Prostate gland (tissue), 2 donors: ENCODE results near the gene ADAM10.

Experiments
- CTCF ChIP-seq, 4 experiments: fragments of 200-600 bp in 2 of 4; fragments of 450-650 bp in 2 of 4; sonication (generic) in 2 of 4; IDR thresholded peaks; 1 replicate in 3 of 4; 2 replicates in 1 of 4; pipeline ENCODE4 v1.5.1; 2016 to 2019; ENCODE audit warnings: antibody characterized with exemption in 4 of 4, mild to moderate bottlenecking in 2 of 4, moderate library complexity in 2 of 4
- POLR2A ChIP-seq: fragments of 450-650 bp; IDR thresholded peaks from one replicate; pipeline ENCODE4 v1.6.1; 2016; ENCODE audit warnings: antibody characterized with exemption, mild to moderate bottlenecking
- POLR2AphosphoS5 ChIP-seq: sonication (generic); formaldehyde crosslinking; IDR thresholded peaks from one replicate; pipeline ENCODE4 v1.6.1; 2017; ENCODE audit warnings: antibody characterized with exemption

GRCh38 chr15:58543664-58544335, 205.7 kb downstream of the ADAM10 start:
- TF ChIP-seq CTCF (IDR thresholded peaks at IDR 0.05) (no peak), POLR2A (no peak), POLR2AphosphoS5 (no peak)
